ENCODE measurements around the gene OR2K2.
A peak's percentile ranks its signal among the peaks of the same experiment; 100 is the strongest.
"Not testable (repeated sequence)": the region's sequence is repeated elsewhere in the genome, so short reads cannot be mapped to it uniquely, and the experiment has no call there.

The OR2K2 gene, protein sequence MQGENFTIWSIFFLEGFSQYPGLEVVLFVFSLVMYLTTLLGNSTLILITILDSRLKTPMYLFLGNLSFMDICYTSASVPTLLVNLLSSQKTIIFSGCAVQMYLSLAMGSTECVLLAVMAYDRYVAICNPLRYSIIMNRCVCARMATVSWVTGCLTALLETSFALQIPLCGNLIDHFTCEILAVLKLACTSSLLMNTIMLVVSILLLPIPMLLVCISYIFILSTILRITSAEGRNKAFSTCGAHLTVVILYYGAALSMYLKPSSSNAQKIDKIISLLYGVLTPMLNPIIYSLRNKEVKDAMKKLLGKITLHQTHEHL

DNA sequence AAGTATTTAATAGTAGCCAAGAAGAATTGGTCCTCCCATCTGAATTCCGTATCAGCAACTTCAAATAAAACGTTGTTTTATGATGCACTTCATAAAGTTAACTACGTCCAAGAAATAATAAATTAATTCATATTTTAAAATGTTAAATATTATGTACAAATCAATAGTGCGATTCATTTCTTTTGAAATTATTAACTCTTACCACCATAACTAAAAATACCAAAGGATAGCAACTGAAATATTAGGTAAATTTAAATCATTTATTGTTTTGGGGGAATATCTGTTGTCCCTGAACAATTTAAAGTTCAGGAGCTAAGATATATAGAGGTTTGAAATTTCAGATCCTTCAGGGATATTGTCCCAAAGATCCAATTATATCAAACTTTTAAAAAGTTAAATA, at the start of gene OR2K2:
Gene OR2K2 (minus strand): TSS at position 101 of the 400 bp plus-strand sequence. CDS start 1,791 bp downstream, outside the sequence.
- DNase-seq (ENCODE audit: insufficient read length, low spot score) (no peak), FAIRE-seq (no peak)

DNA sequence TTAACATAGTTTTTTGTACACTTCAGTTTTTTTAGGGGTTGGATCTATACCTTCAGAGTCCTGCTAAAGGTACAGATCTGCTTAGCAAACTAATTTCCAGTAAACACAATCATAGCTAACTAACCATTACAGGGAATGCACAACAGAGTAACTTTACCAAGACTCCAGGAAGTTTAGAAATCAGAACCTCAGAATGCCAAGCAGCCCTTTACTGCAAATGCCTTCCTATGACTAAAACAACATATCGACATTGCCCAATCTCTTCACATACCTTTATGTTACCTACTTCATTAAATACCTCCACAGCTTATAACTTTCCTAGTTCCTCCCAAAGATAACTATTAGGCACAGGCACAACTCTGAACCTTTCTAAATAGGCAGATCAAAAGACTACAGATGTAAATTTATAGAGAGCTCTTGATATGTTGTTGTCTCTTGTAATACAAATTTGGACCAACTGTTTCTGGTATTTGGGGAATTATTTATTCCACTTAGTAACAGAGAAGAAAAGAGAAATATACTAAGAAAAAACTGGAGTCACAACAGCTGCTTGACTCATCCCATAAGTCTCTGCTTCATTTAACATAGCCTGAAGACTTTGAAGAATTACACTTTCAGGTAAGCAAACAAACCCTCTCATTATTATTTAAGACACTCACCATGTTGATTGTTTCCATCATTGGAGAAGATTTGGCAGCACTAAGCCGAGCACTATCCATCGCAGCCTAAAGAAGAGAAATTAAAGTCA, 46.0 kb upstream of the OR2K2 start:
- DNase-seq (ENCODE audit: insufficient read length, low spot score), result no peak
- no peak for FAIRE-seq

DNA sequence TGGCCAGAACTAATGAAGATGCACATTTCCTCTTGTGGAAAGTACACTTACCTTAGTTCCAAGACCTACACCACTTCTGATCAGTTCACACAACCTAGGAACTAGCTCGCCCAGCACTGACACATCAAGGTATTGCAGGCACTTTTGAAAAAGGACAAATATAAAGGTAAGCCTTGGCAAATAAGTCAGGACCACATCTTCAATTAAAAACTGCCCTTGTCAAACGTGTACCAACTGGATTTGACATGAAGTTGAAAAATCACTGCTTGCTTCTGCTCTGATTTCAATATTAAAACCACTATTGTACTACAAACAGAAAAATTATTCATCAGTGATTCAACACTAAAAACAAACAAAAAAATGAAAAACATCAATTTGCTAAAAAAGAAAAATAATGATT, 45.0 kb upstream of the OR2K2 start:
- DNase-seq (ENCODE audit: insufficient read length, low spot score), result no peak
- no peak for FAIRE-seq

DNA sequence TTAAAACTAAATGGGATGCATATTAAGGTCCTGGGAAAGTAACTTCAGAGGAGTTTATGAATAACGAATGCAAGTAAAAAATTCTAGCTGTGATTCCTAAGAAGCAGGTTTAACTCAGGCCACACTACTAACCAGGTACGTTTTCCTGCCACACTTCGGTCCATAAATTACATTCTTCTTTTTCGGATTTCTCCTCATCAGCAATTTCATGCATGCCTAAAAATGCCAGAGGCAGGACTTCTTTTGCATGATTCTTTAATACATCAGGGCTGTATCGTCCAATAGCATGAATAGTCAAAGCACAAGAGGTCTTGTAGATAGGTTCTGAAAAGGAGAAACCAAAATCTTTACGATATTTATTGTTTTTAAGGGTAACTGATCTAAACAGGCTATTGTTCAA, 42.3 kb upstream of the OR2K2 start:
- DNase-seq (ENCODE audit: insufficient read length, low spot score) (no peak), FAIRE-seq (no peak)

DNA sequence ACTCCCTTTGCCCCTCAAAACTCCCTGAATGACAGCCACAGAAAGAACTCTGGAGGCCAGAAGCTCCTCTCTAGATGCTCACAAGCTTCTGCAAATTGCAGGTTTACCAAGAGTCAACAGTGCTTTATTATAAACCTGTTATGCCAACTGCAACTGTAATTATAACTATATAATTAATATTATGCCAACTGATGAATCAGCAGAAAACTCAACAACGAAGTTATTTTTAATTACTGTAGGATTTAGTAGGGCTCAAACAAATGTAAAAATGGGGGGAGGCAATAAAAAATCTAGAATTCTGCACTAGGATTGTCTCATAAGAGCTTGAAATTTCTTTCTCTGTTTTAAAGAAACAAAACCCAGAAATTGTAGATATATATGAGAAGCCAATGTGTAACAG, 37.0 kb upstream of the OR2K2 start:
- FAIRE-seq, result no peak
- DNase-seq (ENCODE audit: insufficient read length, low spot score), result no peak

DNA sequence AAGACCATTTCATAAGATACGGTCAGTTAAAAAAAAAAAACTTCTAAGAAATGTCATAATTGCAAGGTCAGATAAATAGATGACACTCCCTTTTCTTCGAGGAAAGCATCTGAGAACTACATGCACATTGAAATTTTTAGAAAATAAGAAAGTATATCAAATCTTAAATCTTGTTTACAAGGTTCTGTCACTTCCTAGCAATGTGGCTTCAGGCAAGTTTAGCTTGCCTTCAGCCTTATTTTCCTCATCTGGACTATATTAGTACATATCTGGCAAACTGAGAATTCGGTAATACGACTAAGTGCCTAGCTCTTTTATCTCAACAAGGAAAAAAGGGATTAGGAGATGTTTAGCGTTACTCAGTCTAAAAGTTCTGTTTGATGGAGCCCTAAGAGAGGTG, 32.5 kb upstream of the OR2K2 start:
- FAIRE-seq (no peak), DNase-seq (ENCODE audit: insufficient read length, low spot score) (no peak)

DNA sequence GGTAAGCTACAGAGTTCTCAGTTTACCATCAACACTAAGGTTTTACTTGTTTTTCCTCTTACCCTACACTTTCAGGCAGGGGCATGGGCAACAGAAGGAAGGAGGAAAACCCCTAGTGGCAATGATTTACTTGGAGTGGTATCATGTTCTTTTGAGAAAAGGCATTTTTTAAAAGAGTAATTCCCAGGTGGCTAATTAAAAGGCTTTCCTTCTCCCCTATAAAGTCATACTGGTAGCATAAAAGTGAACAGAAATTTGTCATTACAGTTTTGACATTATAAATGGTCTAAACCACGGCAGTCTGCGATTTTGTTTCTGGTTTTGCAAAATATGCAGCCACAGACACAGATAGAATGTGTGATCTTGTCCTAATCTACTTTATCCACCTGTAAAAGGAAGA, 30.9 kb upstream of the OR2K2 start:
- DNase-seq (ENCODE audit: insufficient read length, low spot score) (no peak), FAIRE-seq (no peak)

DNA sequence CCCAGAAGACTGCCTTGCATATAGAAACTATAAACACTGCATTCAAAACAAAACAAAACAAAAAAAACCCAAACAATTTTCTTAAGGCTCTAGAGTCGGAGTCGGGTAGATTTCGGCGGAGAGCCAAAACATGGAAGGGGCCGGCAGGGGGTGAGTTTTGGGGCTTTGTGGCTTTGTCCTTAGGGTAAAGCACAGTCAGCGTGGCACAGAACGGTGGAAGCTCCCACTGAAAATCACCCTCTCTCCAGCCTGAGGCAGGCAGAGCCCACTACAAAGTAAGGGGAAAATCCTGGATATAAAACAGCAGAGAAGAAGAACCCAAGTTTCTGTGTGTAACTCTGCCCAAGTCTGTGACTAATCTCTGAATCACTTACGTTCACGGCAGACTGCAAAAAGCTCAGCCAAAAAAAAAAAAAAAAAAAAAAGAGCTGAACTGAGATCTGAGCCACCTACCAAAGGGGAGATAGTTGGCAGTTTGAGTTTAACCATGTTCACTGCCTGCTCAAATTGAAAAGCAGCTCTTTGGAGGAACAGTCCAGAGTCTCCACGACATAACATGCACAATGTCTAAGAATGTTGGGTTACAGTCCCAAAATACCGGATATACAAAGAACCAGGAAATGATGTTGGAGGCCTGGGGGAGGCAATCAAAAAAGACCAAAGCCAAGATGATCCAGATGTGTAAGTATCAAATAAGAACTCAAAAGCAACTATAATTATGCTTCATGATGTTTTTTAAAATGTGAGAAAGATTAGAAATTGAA, 26.6 kb upstream of the OR2K2 start:
- DNase-seq (ENCODE audit: insufficient read length, low spot score), result peak; percentile 64
- FAIRE-seq, result no peak

DNA sequence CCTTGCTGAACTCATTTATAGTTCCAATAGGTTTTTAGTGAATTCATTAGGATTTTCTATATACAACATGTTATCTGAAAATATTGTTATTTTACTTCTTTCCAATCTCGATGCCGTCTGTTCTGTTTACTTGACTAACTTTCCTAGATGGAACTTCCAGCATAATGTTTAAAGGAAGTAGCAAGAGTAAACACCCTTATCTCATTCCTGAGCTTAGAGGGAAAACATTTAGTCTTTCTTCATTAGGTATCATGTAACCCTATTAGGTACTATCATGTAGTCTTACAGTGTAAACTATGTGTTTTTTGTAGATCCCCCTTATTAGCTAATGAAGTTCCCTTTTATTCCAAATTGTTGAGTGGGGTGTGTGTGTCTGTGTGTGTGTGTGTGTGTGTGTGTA, 22.5 kb upstream of the OR2K2 start:
- FAIRE-seq, result no peak

DNA sequence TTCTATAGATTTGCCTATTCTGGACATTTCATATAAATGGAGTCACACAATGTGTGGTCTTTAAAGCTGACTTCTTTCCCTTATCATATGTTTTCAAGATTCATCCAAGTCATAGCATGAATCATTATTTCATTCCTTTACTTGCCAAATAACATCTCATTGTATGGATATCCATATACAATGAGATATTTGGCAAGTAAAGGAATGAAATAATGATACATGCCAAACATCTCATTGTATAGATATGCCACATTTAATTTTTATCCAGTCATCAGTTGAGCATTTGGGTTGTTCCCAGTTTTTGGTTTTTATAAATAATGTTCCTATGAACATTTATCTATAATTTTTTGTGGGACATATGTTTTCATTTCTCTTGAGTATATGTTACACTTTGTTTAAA, 20.5 kb upstream of the OR2K2 start:
- FAIRE-seq (no peak), DNase-seq (ENCODE audit: insufficient read length, low spot score) (no peak)

More for the DNA sequence above, 22.5 kb upstream of the OR2K2 start:
- DNase-seq (ENCODE audit: insufficient read length, low spot score), result no peak

DNA sequence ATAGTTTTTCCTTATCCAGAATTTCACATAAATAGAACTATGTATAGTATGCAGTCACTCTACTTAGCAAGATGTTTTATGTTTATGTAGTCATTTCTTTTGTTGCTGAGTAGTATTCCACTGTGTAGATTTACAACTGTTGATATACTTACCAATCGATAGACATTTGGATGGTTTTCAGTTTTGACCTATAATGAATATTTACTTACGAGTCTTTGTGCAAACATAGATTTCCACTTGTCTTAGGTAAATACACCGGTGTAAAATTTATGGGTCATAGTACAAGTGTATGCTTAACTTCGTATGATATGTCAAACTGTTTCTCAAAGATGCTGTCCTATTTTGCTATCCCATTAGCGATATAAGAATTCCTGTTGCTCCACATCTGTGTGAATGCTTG, 19.7 kb upstream of the OR2K2 start:
- no peak for FAIRE-seq
- no peak for DNase-seq (ENCODE audit: insufficient read length, low spot score)

DNA sequence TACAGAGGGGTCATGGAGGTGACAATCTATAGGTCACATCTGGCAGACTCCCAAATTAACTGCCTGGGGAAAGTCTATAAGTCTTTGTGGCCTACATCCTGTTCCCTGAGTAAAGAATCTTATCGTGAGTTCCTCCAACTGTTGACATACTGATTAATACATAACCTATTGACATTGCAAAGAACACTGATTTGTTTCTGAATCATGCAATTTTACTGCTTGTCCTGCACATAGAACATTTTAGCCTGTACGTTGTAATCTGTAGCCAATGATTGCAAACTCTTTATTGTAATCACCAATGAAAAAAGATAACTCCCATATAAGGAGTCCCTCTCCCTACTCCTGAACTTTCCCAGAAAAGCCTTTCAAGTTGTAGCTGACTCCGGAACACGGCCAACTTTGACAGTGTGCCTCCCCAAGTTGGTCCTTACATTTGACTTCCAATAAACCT, 18.8 kb upstream of the OR2K2 start:
- FAIRE-seq (no peak), DNase-seq (ENCODE audit: insufficient read length, low spot score) (no peak)

DNA sequence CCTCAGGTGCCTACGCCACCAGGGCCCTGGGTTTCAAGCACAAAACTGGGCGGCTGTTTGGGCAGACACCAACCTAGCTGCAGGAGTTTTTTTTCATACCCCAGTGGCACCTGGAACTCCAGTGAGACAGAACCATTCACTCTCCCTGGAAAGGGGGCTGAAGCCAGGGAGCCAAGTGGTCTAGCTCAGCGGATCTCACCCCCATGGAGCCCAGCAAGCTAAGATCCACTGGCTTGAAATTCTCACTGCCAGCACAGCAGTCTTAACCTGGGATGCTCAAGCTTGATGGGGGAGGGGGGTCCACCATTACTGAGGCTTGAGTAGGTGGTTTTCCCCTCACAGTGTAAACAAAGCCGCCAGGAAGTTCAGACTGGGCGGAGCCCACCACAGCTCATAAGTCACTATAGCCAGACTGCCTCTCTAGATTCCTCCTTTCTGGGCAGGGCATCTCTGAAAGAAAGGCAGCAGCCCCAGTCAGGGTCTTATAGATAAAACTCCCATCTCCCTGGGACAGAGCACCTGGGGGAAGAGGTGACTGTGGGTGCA, 4.4 kb upstream of the OR2K2 start:
- not testable (repeated sequence) for FAIRE-seq; DNase-seq (ENCODE audit: insufficient read length, low spot score)

DNA sequence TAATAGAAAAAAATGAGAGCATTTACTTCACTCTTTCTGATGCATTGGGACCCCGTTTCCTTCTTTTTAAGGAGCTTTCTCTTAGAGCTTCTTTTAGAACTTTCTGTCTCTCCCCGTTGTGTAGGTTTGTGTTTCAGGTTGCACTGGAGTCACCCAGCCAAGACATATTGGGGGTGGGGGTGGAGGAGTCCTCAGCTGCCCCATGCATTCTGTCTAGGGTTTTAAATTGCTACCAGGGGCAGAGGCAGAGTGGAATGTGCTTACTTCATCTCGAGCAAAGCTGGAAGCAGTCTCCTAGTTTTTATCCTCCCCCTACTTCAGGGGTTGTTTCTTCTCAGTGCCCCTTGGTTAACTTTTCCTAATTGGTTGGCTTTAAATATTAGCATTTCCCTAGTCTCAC, 9.4 kb downstream of the OR2K2 start:
- DNase-seq (ENCODE audit: insufficient read length, low spot score) (no peak), FAIRE-seq (no peak)

DNA sequence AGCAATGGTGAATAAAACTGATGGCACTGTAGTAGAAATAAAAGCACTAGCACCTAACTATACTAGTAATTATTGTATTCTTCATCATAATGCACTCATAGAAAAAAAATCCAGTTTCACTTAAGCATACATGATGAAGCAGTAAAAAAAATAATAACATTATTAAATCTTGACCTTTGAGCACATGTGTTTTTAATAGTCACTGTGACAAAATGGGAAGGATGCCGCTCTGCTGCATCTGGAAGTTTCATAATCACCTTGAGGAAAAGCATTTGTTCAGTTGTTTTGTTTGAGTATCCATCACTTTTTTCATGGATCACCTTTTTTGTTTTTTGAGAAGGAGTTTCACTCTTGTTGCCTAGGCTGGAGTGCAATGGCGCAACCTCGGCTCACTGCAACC, 13.2 kb downstream of the OR2K2 start:
- no peak for DNase-seq (ENCODE audit: insufficient read length, low spot score)
- FAIRE-seq, result no peak

DNA sequence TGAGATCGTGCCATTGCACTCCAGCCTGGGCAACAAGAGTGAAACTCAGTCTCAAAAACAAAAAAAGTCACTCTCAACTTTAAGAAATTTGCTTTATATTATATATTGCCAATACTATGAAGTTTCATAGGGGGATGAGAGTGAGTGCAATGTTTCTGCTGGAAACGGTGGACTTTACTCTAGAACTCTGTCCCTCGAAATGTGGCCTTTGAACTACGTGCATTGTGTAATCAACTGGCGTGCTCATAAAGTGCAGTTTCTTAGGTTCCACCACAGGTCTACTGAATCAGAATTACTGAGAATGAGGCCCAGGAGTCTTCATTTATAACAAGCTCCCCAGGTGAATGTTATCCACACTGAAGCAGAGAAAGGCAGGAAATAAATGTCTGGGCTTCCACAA, 24.1 kb downstream of the OR2K2 start:
- no peak for FAIRE-seq
- no peak for DNase-seq (ENCODE audit: insufficient read length, low spot score)

DNA sequence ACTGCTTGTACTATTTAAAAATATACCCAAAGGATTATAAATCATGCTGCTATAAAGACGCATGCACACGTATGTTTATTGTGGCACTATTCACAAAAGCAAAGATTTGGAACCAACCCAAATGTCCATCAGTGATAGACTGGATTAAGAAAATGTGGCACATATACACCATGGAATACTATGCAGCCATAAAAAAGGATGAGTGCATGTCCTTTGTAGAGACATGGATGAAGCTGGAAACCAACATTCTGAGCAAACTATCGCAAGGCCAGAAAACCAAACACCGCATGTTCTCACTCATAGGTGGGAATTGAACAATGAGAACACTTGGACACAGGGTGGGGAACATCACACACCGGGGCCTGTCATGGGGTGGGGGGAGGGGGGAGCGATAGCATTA, 26.0 kb downstream of the OR2K2 start:
- FAIRE-seq; DNase-seq (ENCODE audit: insufficient read length, low spot score): not testable (repeated sequence)

DNA sequence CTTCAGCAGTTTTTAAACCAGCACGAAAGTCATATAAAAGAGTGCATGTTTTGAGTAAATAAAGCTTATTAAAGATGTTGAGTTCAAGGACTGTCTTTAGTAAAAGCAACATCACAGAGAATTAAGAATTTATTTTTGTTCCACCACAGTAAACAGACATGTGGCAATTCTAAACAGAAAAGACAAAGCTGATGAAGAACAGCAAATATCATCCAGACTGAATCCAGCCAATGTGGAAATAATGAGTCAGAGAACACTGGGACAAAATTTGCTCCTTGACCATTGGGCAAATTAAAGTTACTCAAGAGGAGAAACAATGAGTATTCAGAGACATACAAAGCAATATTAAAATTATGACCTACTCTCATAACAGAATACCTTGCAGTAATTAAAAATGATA, 28.8 kb downstream of the OR2K2 start:
- FAIRE-seq, result no peak
- DNase-seq (ENCODE audit: insufficient read length, low spot score), result no peak

DNA sequence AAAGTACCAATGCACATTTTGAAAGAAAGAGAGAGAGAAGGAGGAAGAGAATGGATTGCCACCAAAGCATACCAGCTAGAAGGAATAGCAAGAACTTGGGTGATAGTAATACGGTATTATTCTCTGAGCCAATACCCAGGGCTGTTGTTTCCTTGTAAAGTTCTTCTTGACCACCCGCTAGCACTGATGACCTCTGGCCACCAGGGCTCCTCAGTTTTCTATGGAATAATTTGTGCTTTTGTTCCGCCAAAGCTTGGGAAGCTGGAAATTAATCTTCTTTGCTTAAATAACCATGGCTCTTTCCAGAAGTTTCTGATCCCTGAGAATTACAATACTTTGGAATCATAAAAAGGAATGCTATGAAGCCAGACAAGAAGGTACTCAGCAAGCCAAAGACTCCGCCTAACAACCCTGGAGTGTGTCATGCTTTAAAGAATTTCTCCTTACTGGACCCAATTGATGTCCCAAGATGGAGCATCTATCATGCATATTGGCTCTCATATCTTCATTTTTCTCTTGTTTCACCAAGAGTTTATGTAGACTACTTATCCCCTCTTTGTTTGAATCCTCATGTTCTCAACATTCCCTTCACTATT, 29.8 kb downstream of the OR2K2 start:
- DNase-seq (ENCODE audit: insufficient read length, low spot score), result no peak
- no peak for FAIRE-seq

DNA sequence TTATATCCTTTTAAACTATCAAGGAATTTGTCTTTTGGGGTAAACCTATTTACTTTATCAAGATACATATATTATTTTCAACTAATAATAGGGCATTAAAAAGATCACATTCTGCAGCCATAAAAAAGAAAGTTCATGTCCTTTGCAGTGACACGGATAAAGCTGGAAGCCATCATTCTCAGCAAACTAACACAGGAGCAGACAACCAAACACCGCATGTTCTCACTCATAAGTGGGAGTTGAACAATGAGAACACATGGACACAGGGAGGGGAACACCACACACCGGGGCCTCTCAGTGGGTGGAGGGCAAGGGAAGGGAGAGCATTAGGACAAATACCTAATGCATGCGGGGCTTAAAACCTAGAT, 30.4 kb downstream of the OR2K2 start:
- FAIRE-seq; DNase-seq (ENCODE audit: insufficient read length, low spot score): not testable (repeated sequence)

Measured in HTR-8/SVneo (cell line).